ENCODE results near the gene ARMC9.
"Not testable (repeated sequence)": the region's sequence is repeated elsewhere in the genome, so short reads cannot be mapped to it uniquely, and the experiment has no call there.

ARMC9 gene

DNA sequence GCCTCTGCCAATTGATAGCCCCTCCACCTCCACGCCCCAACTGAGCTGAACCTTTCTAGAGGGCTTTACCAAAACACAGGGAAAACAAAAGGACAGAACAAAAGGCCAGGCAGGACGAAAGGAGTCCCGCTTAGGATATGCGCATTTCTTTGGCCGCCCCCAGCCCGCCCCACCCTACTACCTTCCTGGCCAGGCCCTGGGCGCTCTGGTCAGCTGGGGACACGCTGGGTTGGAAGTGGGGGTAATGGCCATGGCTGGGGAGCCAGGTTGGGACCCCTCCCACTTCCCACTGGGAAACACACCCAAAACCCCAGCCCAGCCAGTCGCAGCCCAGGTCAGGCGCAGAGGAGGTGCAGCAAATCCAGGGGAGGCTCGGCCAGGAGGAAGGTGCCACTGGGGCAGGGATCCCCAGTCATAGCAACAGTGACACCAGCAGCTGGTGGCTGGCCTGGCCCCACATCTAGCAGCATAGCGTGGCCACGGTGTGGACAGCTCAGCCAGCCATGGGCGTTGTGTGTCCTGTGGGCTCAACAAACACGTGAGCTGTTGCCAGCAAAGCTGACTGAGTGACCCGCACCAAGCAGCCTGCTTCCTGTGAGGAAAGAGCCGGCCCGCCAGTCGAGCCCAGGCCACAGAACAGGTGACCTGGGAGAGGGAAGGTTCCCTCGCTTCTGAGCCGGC is 172.5 kb downstream of the ARMC9 start:
- DNase-seq, result no peak

DNA sequence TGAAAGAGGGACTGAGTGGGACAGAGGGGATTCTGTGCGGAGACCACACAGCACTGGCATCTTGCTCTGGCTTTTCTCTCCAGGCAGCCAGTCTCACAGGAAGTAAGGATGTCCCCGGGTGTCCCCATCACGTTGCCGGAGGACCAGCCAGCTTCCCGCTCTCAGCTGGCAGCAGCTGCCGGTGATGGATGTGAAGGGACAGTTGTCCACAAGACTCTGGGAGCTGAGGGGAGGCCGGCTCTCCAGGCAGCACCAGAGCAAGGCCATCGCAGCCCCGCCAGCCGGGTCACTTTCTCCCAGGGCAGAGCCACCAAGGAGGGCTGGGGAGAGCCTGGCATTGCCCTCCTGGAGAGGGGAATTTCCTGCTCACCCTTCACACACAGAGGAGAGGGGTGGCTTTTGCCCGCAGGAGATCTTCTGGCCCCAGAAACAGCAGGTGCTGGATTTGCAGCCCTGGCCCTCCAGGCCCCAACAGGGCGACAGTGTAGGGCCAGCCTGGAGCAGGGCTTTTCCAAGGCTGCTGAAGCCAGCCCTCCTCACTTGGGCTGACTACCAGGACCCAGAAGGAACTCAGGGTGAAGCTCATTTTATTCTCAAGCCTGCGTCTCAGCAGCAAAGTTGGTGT is 173.1 kb downstream of the ARMC9 start:
- DNase-seq, result no peak

DNA sequence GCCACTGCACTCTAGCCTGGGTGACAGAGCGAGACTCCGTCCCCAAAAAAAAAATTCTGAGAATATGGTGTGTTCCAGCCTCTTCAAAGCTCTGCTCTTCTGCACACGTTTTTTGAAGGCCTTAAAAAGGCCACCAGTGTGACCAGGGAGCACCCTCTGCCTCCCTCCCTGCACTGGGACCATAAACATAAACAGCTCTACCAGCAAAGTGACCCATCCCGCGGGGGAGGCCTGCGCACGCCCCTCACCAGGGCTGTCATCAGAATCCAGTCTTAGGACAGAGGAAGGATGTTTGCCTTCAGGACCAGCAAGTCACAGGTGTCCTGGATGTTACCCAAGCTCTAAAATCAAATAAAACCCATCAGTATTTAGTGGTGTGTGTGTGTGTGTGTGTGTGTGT is 173.9 kb downstream of the ARMC9 start:
- no peak for DNase-seq

DNA sequence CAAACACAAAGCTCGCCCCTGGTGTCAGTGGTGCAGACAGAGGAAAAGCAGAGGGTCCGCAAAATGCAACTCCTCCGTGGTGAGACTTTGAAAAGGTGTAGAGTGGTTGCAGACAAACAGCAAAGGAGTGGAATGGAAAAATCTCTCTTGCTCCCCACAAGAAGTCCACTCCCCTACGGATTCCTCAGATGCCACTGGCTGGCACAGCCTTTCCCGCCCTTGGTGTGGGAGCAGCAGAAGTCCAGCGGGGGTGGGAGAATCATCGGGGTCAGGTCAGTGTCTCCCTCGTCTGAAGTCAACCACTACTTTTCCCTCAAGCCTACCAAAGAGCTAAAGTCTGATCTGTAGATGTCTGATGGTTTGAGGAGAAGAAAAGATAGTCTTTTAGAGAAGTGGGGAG is 174.8 kb downstream of the ARMC9 start:
- no peak for DNase-seq

DNA sequence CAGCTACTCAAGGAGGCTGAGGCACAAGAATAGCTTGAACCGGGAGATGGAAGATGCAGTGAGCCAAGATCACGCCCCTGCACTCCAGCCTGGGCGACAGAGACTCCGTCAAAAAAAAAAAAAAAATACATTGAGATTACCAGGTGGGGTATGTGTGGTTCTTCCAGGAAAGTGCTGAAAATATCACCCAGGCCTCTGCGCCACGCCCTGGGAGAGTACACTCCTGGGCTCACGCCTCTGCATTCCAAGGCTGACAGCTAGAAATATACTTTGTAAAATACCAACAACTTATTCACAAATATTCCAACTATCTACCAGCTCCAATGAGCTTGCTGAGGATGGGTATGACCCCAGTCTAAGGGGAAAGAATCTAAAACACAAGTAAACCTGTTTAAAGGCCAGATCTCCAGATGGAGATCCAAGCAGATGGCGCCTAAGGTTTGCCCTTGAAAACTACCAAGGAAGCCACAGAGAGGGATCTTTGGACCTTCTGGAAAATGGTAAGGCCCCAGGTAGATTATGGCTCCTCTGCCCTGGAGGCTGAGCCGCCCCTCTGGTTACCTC is 175.4 kb downstream of the ARMC9 start:
- no peak for DNase-seq

DNA sequence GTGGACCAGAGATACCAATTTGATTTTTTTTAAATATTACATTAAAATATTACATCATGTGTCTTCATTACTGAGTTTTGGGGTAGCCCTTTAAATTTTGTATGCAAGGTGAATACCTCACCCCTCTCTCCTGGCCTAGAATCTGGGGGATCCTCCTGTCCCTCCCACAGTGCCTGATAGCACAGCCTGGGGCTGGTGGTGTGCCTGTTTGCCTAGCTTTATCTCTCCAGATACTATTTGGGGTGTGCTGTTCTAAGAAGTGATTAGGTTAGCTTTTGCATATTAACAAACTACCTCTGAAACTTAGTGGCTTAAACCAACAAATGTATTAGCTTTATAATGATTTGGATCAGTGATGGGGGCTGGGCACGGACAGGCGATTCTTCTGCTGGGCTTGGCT is 176.3 kb downstream of the ARMC9 start:
- DNase-seq, result no peak

DNA sequence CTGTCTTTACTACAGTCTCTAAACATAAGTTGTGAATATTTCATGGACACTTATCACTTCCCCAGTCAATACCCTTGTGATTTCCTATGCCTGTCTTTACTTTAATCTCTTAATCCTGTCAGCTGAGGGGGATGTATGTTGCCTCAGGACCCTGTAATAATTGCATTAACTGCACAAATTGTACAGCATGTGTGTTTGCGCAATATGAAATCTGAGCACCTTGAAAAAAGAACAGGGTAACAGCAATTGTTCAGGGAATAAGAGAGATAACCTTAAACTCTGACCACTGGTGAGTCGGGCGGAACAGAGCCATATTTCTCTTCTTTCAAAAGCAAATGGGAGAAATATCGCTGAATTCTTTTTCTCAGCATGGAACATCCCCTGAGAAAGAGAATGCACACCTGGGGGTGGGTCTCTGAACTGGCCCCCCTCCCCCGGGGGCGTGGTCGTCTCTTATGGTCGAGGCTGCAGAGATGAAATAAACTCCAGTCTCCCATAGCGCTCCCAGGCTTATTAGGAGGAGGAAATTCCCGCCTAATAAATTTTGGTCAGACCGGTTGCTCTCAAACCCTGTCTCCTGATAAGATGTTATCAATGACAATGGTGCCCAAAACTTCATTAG is 177.7 kb downstream of the ARMC9 start:
- DNase-seq, result not testable (repeated sequence)

DNA sequence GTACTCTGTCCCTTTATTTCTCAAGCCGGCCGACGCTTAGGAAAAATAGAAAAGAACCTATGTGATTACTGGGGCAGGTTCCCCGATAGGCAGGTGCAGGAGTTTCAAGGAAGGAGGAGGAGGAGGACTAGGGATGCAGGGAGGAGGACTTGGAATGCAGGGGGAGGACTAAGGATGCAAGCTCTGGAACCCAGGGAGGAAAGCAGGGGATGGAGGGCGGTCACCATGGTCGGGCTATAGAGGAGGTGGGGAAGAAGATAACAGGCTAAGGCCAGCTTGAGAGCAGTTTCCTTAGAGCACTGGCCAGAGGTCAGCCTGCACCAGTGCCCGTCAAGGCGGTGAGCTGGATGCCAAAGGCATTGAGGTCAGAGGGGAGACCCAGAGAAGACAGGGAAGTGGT is 178.4 kb downstream of the ARMC9 start:
- DNase-seq, result no peak

DNA sequence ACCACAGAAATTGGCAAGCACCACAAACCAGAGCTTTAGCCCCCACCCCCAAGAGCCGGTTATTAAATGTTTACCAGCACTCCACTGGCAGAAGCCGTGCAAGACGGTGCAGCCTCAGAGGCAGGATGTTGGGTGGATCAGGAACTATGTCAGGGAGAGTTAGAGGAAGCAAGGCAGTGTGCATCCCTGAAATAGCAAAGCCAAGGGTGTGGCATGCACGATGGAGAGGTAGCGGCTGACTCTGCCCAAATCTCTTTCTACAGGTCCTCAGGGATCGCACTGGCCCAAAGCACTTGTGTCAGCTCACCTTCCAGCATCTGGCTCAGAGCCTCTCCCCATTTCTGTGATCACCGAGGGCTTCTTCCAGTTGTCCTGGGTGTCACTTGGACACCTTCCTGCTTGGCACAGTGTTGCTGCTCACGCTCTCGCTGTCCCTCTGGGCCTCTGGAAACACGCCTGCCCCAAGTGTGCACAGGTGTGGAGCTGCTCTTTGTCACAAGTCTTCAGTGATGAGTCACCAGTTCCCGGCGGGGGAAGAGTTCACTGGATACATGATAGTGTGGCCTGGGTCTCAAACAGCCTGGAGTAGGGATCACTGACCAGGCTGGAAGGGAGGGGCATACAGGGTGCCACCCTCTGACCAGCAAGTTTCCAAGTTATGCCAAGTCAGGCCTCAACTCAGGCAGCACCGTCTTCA is 179.7 kb downstream of the ARMC9 start:
- no peak for DNase-seq

DNA sequence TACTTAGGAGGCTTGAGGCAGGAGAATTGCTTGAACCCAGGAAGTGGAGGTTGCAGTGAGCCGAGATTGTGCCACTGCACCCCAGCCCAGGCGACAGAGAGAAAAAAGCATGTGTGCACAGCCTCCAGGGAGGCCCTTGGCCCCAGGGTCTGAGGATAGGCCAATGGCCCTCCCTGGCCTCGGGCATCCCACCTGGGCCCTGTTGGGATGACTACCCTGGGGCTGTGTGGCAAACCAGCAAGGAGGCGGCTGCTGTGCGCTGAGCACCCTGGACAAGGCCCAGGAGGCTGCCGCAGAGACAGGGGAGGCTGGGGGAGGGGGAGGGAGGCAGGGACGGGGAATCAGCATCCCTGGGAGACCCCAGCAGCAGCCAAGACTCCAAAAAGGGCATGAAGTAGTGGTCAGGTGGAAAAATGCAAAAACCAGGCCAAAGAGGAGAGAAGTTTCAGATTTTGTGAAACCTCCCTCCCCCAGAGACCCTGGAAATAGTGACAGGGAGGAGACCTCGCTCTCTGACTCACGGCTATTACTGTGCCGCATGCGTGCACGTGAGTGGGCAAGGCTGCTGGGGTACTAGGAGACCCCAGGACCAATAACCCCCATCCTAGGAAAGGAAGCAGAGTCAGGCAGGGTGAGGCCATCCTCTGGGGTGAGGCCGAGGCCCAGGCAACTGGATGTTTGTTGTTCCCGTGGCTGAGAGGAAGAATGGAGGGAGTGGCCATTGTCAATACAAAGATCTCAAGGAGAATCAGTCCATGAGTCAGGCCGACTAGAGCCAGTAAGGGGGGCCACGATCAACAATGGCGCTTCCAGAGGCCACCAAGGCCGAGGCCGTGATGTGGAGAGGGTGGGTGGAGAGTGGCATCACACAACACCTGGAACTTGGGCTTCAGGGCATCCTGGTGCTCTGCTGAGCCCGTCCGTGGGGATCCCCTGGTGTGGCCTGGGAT is 181.1 kb downstream of the ARMC9 start:
- no peak for DNase-seq

DNA sequence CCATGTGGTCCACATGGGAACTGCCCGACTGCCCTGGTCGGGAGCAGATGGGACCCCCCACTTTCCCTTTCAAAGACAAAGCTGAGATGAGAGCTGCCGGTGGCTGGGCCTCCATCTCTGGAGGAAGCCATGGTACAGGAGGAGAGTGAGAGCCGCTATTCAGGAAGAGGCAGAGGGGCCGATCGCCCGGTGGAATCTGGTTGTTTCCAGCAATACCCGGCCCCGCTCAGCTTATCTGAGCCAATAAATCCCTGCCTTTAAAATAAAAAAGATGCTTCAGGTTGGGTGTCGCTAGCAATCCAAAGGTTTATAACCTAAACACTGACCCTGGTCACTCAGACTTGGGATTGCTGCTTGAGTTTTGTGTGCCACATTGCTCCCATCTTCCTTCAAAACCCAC is 181.9 kb downstream of the ARMC9 start:
- DNase-seq, result no peak

DNA sequence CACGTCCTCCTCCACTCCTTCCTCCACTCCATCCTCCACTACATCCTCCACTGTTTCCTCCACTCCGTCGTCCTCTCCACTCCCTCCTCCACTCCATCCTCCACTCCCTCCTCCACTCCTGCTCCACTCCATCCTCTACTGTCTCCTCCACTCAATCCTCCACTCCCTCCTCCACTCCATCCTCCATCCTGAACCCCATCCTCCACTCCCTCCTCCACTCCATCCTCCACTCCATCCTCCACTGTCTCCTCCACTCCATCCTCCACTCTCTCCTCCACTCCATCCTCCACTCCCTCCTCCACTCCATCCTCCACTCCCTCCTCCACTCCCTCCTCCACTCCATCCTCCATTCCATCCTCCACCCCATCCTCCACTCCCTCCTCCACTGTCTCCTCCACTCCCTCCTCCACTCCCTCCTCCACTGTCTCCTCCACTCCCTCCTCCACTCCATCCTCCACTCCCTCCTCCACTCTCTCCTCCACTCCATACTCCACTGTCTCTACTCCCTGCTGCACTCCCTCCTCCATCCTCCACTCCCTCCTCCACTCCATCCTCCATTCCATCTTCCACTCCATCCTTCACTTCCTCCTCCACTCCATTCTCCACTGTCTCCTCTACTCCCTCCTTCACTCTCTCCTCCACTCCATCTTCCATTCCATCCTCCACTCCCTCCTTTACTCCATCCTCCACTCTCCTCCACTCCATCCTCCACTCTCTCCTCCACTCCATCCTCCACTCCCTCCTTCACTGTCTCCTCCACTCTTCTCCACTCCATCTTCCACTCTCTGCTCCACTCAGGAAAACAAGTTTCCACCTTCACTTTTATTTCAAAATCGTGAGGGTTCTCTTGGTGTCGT is 182.8 kb downstream of the ARMC9 start:
- DNase-seq, result no peak

DNA sequence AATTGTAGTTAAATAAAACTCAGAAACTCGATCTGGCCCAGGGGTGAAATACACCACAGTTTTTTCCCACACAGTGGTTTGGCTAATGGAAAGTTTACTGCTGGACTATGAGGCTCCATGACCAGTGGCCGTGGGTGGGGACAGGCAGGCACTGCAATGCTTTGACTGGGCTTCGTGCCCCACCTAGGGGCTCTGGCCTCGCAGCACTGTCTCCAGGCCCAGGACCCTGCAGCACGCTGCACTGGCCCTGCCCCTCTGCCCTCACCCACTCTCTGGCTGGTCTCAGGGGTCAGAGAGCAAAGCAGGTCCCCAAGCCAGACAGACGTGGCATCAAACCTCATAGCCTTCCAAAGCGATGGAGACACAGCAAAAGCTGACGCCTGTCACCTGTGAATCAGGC is 183.7 kb downstream of the ARMC9 start:
- no peak for DNase-seq

DNA sequence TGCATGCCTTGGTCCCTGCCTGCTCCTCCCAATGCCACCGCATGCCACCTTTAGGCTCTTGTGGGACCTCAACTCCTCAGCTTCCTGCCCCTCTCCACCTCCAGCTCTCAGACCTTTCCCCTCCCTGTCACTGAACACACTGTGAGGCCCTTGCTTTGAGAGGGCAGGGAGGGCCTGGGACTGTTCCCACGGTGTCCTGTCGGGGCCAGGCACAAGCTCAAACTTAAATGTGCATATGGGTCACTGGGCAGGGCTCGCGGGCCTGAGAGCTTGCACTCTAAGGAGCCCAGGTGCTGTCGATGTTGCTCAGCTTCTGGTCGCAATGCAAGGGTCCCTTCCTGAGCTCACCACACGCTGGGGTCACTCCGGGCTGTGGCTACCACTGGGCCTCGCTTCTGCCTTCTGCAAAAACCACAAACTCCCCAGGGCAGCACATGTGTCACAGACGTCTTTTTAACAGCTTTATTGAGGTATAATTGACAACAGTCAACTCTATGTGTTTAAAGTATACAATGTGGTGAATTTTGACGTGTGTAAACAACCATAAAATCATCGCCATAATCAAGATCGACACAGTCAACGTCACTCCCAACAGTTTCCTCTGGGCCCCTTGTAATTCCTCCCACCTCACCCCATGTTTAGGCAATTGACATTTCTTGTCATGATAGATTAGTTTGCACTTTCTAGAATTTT is 185.1 kb downstream of the ARMC9 start:
- no peak for DNase-seq

DNA sequence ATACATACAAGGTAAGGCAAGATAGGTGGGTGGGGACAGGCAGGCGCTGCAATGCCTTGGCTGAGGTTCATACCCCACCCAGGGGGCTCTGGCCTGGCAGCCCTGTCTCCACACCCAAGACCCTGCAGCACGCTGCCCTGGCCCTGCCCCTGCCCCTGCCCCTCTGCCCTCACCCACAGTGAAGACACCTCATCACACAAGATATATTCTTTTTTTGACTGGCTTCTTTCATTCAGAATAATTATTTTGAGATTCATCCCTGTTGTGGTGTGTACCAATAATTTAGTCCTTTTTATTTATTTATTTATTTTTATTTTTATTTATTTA is 185.6 kb downstream of the ARMC9 start:
- DNase-seq, result no peak

DNA sequence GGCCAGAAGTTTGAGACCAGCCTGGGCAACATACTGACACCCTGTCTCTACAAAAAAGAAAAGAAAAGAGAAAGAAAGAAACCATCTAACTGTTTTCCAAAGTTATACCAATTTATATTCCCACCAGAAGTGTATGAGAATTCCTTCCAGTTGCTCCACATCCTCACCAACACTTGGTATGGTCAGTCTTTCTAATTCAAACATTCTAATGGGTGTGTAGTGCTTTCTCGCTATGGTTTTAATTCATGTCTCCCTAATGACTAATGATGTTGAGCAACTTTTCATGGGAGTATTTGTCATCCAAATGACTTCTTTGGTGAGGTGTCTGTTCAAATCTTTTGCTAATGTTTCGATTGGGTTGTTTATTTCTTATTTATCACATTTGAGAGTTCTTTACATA is 186.5 kb downstream of the ARMC9 start:
- no peak for DNase-seq

DNA sequence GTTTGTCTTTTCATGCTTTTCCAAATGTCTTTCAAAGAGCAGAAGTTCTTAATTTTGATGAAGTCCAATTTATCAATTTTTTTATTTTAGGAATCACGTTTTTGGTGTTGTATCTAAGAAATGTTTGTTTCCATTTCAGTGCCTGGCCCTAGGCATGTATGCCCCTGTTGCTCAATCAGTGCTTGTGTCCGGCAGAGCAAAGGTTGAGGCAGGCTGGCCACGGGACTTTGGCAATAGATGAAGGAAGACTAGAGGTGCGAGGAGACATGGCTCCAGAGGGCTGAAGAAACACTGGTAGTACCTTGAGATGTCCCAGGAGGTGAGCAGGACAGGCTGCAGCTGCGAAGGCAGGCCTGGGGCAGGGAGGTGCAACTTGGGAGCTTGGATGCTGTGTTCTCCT is 187.0 kb downstream of the ARMC9 start:
- no peak for DNase-seq

DNA sequence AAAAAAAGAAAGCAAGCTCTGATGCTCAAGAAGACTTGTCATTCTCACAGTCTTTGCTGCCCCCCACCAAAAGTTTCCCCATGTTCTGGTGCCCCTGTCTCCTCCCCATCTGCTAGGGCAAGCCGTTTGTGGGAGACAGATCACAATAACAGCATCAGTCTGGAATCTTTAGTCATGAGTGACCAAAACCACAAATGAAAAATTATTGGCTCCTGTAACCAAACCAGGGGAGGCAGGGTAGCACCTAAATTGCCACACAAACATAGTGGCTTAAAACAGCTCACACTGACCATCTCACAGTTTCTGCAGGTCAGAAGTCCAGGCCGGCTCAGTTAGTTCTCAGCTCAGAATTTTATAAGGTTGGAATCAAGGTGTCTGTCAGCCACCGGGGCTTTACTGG is 188.0 kb downstream of the ARMC9 start:
- no peak for DNase-seq

DNA sequence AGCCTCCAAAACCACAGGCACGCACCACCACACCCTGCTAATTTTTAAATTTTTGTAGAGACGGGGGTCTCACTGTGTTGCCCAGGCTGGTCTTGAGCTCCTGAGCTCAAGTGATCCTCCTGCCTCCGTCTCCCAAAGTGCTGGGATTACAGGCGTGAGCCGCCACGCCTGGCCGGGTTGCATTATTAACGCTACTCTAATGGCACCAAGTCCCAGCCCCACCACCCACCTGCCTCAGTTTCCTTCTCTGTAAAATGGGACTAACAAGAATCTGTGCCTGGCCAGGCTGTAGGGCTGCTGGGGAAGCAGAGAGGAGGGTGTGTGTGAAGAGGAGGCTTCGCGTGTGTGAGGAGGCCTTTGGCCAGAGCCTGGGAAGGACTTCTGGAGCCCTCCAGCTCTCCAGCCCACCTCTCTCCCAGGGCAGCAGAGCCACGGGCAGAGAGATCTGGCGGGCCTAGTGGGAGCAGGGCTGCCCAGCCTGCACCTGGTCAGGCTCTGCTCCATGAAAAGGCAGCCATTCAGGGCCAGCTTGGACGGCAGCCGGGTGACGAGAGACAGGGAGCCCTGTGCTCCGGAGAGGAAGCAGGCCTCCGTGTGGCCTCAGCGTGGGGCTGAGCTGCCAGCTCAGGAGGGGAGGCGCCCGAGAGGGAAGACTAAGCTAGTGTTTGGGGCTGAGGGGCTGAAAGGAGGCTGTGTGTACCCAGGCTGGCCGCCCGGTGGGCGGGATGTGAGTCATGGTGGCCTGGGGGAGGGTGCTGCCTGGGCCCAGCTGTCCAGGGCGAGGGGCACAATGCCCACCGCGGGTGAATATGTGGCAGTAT is 189.7 kb downstream of the ARMC9 start:
- DNase-seq, result no peak

DNA sequence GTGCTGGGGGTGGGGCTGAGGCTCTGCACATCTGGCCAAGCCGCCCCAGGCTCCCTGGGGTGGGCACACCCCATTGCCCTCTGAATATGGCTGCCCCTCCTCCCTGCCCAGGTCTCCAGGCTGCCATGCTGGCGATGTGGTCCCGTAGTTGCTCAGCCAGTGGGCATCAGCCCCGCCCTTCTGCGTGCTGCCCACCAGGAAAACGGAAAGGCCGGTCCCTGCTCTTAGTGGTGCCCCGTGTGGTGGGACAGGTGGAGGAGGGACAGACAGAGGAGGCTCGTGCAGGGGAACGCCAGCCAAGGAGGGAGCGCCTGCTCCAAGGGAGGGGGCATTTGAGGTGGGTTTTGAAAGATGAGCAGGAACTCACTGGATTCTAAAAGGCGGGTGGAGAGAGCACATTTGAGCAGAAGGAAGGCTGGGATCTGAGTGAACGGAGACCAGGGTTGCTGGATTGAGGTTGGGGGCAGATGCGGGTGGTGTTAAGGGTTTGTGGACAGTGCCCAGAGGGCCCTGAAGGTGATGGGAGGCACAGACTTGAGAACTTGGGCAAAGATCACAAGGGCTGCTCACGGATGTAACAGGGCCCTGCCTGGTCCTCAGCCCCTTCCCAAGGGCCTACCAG is 190.4 kb downstream of the ARMC9 start:
- DNase-seq, result no peak

All from CD4-positive, alpha-beta T cell treated with Interleukin-21 for 1 hour (primary cell).